Karpas-422 (cell line): Measurements from ENCODE around the gene CACNA2D3. TPM values are rescaled to one million over a fixed set of nuclear protein-coding genes. Genes with fewer than 3 reads are reported as not detected.

Source experiments
- DNase-seq: peaks from one replicate; pipeline ENCODE4 v3.0.0-alpha.2; 2015
- H2AFZ ChIP-seq: fragments of 200-600 bp; sonication (generic); 2 replicates; pipeline ENCODE4 v1.6.1; 2014; ENCODE audit warnings: antibody characterized with exemption, low read length, mixed read lengths
- H3K27ac ChIP-seq: fragments of 200-600 bp; sonication (generic); 2 replicates; pipeline ENCODE4 v1.5.1; 2014; ENCODE audit warnings: mild to moderate bottlenecking, low read length, moderate library complexity
- H3K27me3 ChIP-seq: fragments of 200-600 bp; sonication (generic); 2 replicates; pipeline ENCODE4 v1.6.1; 2014; ENCODE audit warnings: low read length, mixed read lengths
- H3K36me3 ChIP-seq: fragments of 200-600 bp; sonication (generic); 2 replicates; pipeline ENCODE4 v1.6.1; 2014; ENCODE audit warnings: low read length, mixed read lengths; ENCODE audit not compliant: insufficient read depth
- H3K4me1 ChIP-seq: fragments of 200-600 bp; sonication (generic); 2 replicates; pipeline ENCODE4 v1.6.1; 2014; ENCODE audit warnings: mild to moderate bottlenecking, low read length, mixed read lengths
- H3K4me2 ChIP-seq: fragments of 200-600 bp; sonication (generic); 2 replicates; pipeline ENCODE4 v1.6.1; 2014; ENCODE audit warnings: low read length, low read depth, mild to moderate bottlenecking; ENCODE audit not compliant: poor library complexity, severe bottlenecking
- H3K4me3 ChIP-seq: fragments of 200-600 bp; sonication (generic); 2 replicates; pipeline ENCODE4 v1.5.1; 2014; ENCODE audit warnings: mild to moderate bottlenecking, antibody characterized with exemption, low read length, mixed read lengths
- H3K79me2 ChIP-seq: fragments of 200-600 bp; sonication (generic); 2 replicates; pipeline ENCODE4 v1.6.1; 2014; ENCODE audit warnings: mild to moderate bottlenecking, low read length, mixed read lengths
- H3K9ac ChIP-seq: fragments of 200-600 bp; sonication (generic); 2 replicates; pipeline ENCODE4 v1.6.0; 2014; ENCODE audit warnings: low read length
- H3K9me2 ChIP-seq: fragments of 200-600 bp; sonication (generic), shearing (Covaris generic); replicated peaks from 2 replicates; pipeline ENCODE4 v1.6.0; 2014; ENCODE audit warnings: mild to moderate bottlenecking, low read length, moderate library complexity; ENCODE audit not compliant: insufficient read depth
- H3K9me3 ChIP-seq: fragments of 300-700, 200-600 bp; sonication (generic); 2 replicates; pipeline ENCODE4 v1.6.1; 2014; ENCODE audit warnings: low read length, mixed read lengths
- H4K20me1 ChIP-seq: fragments of 200-600 bp; sonication (generic); 2 replicates; pipeline ENCODE4 v1.6.1; 2014; ENCODE audit warnings: mild to moderate bottlenecking, antibody characterized with exemption, low read length, low read depth; ENCODE audit not compliant: insufficient read depth
- total RNA-seq: library from RNA; depleted of rRNA; stranded (reverse); fragments of >200 nt; shearing (Covaris generic); gene quantifications from 2 replicates; pipeline ENCODE4 v1.2.3, GENCODE V29; 2014; ENCODE audit warnings: low replicate concordance

CACNA2D3 gene
- total RNA-seq, 1 experiment from 2014 or later, result not detected

- H4K20me1 ChIP-seq, result no peaks in the 10 kb centered on the region
- H3K4me1 ChIP-seq, result no peaks in the 10 kb centered on the region
- H3K4me3 ChIP-seq, result no peak overlapping the region
- H3K27ac ChIP-seq, result no peak overlapping the region
- no peaks in the 10 kb centered on the region for H3K79me2 ChIP-seq
- no peaks in the 10 kb centered on the region for H3K9me2 ChIP-seq
- H3K36me3 ChIP-seq, result no peaks in the 10 kb centered on the region
- DNase-seq, result no peak
- H3K27me3 ChIP-seq, result no peaks in the 10 kb centered on the region
- no peak overlapping the region for H3K9ac ChIP-seq
- H2AFZ ChIP-seq, result no peak overlapping the region
- H3K4me2 ChIP-seq, result no peak overlapping the region
- H3K9me3 ChIP-seq, result no peaks in the 10 kb centered on the region
Measured at GRCh38 chr3:54305409-54306099, 183.2 kb downstream of the CACNA2D3 start.

GRCh38 chr3:54307566-54308180, 185.3 kb downstream of the CACNA2D3 start:
- Histone ChIP-seq H3K9me2 (no peaks in the 10 kb centered on the region), H3K4me3 (no peak overlapping the region), H3K36me3 (no peaks in the 10 kb centered on the region), H3K79me2 (no peaks in the 10 kb centered on the region), H3K27me3 (no peaks in the 10 kb centered on the region), H3K9me3 (no peaks in the 10 kb centered on the region), H3K4me1 (no peaks in the 10 kb centered on the region), H4K20me1 (no peaks in the 10 kb centered on the region), H3K27ac (no peak overlapping the region), H3K9ac (no peak overlapping the region), H3K4me2 (no peak overlapping the region), H2AFZ (no peak overlapping the region)
- no peak for DNase-seq

- H3K4me2 ChIP-seq, result no peak overlapping the region
Measured at GRCh38 chr3:54309601-54310000, 187.2 kb downstream of the CACNA2D3 start.

GRCh38 chr3:54311211-54311747, 188.9 kb downstream of the CACNA2D3 start:
- no peak overlapping the region for H3K4me3 ChIP-seq
- no peaks in the 10 kb centered on the region for H3K9me3 ChIP-seq
- H3K79me2 ChIP-seq, result no peaks in the 10 kb centered on the region
- H3K27me3 ChIP-seq, result no peaks in the 10 kb centered on the region
- H3K36me3 ChIP-seq, result no peaks in the 10 kb centered on the region
- no peak overlapping the region for H3K27ac ChIP-seq
- H2AFZ ChIP-seq, result no peak overlapping the region
- H3K9me2 ChIP-seq, result no peaks in the 10 kb centered on the region
- no peaks in the 10 kb centered on the region for H3K4me1 ChIP-seq
- H3K9ac ChIP-seq, result no peak overlapping the region
- no peak for DNase-seq
- no peaks in the 10 kb centered on the region for H4K20me1 ChIP-seq
- no peak overlapping the region for H3K4me2 ChIP-seq

More at GRCh38 chr3:54309601-54310000, 187.2 kb downstream of the CACNA2D3 start:
- H3K79me2 ChIP-seq, result no peaks in the 10 kb centered on the region
- no peaks in the 10 kb centered on the region for H3K9me2 ChIP-seq
- H3K27me3 ChIP-seq, result no peaks in the 10 kb centered on the region
- H2AFZ ChIP-seq, result no peak overlapping the region
- DNase-seq, result no peak
- H3K9me3 ChIP-seq, result no peaks in the 10 kb centered on the region
- H3K36me3 ChIP-seq, result no peaks in the 10 kb centered on the region
- no peaks in the 10 kb centered on the region for H3K4me1 ChIP-seq
- H3K9ac ChIP-seq, result no peak overlapping the region
- no peaks in the 10 kb centered on the region for H4K20me1 ChIP-seq
- no peak overlapping the region for H3K4me3 ChIP-seq
- no peak overlapping the region for H3K27ac ChIP-seq

- Histone ChIP-seq H3K9ac (no peak overlapping the region), H4K20me1 (no peaks in the 10 kb centered on the region), H3K4me3 (no peak overlapping the region), H3K9me2 (no peaks in the 10 kb centered on the region), H3K4me1 (no peaks in the 10 kb centered on the region), H3K9me3 (no peaks in the 10 kb centered on the region), H3K4me2 (no peak overlapping the region), H3K27ac (no peak overlapping the region), H2AFZ (no peak overlapping the region), H3K27me3 (no peaks in the 10 kb centered on the region), H3K36me3 (no peaks in the 10 kb centered on the region), H3K79me2 (no peaks in the 10 kb centered on the region)
- DNase-seq, result no peak
Measured at GRCh38 chr3:54312156-54312899, 190.0 kb downstream of the CACNA2D3 start.

- Histone ChIP-seq H3K4me1 (no peaks in the 10 kb centered on the region), H3K9ac (no peak overlapping the region), H3K9me2 (no peaks in the 10 kb centered on the region), H3K4me2 (no peak overlapping the region), H3K9me3 (no peaks in the 10 kb centered on the region), H3K27me3 (no peaks in the 10 kb centered on the region), H4K20me1 (no peaks in the 10 kb centered on the region), H3K36me3 (no peaks in the 10 kb centered on the region), H3K27ac (no peak overlapping the region), H3K4me3 (no peak overlapping the region), H3K79me2 (no peaks in the 10 kb centered on the region), H2AFZ (no peak overlapping the region)
- no peak for DNase-seq
Measured at GRCh38 chr3:54313418-54313817, 191.1 kb downstream of the CACNA2D3 start.

GRCh38 chr3:54321520-54321919, 199.2 kb downstream of the CACNA2D3 start:
- Histone ChIP-seq H3K9me2 (no peaks in the 10 kb centered on the region), H3K9me3 (no peaks in the 10 kb centered on the region), H3K9ac (no peak overlapping the region), H3K27ac (no peak overlapping the region), H3K79me2 (no peaks in the 10 kb centered on the region), H3K4me1 (no peaks in the 10 kb centered on the region), H4K20me1 (no peaks in the 10 kb centered on the region), H3K4me2 (no peak overlapping the region), H3K4me3 (no peak overlapping the region), H3K36me3 (no peaks in the 10 kb centered on the region), H2AFZ (no peak overlapping the region), H3K27me3 (no peaks in the 10 kb centered on the region)
- DNase-seq, result no peak

GRCh38 chr3:54322354-54322753, 200.0 kb downstream of the CACNA2D3 start:
- no peaks in the 10 kb centered on the region for H3K4me1 ChIP-seq
- no peaks in the 10 kb centered on the region for H3K79me2 ChIP-seq
- no peak overlapping the region for H3K4me3 ChIP-seq
- H3K36me3 ChIP-seq, result no peaks in the 10 kb centered on the region
- no peak overlapping the region for H3K27ac ChIP-seq
- no peaks in the 10 kb centered on the region for H3K9me2 ChIP-seq
- no peak overlapping the region for H2AFZ ChIP-seq
- no peaks in the 10 kb centered on the region for H3K27me3 ChIP-seq
- H4K20me1 ChIP-seq, result no peaks in the 10 kb centered on the region
- DNase-seq, result no peak
- H3K4me2 ChIP-seq, result no peak overlapping the region
- H3K9me3 ChIP-seq, result no peaks in the 10 kb centered on the region
- no peak overlapping the region for H3K9ac ChIP-seq
